ENCODE measurements around the gene RFC4.

DNA sequence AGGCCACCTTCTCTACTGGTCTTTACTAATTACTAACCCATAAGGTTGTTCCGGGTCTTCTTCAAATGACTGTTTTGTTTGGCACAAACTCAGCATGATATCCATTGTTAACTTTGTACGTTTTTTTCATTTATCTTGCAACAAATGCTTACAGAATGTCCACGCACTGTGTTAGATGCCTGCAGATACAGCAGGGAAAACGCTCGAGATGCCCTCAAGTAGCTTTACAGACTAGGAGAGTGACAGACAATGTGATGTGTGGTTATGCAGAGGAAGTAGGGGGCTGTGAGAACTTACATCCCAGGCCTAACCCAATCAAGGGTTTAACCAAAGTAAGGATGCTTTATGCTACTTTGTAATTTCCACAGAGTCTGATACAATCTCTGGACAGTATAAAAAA is 949 bp upstream of the RFC4 start:
- TF ChIP-seq CTCF (tag by site-specific recombination; IDR thresholded peaks at IDR 0.05) (no peak), PRDM10 (tag by site-specific recombination; IDR thresholded peaks at IDR 0.05) (no peak), ZNF239 (tag by site-specific recombination; IDR thresholded peaks at IDR 0.05) (no peak), PRDM1 (tag by site-specific recombination; IDR thresholded peaks at IDR 0.05) (no peak), ZNF560 (tag by site-specific recombination; IDR thresholded peaks at IDR 0.05; ENCODE audit: borderline replicate concordance) (no peak), ATF2 (tag by site-specific recombination; IDR thresholded peaks at IDR 0.05; ENCODE audit: low read depth) (no peak), ZNF624 (tag by site-specific recombination; IDR thresholded peaks at IDR 0.05) (no peak), HOXA7 (CRISPR knock-in tag; IDR thresholded peaks at IDR 0.05; ENCODE audit: borderline replicate concordance) (no peak), KLF1 (tag by site-specific recombination; IDR thresholded peaks at IDR 0.05) (no peak), REST (tag by site-specific recombination; IDR thresholded peaks at IDR 0.05) (no peak), TRIM28 (IDR thresholded peaks at IDR 0.05; ENCODE audit: borderline replicate concordance, low read length) (no peak)
- TF ChIP-seq, protein P1, sequence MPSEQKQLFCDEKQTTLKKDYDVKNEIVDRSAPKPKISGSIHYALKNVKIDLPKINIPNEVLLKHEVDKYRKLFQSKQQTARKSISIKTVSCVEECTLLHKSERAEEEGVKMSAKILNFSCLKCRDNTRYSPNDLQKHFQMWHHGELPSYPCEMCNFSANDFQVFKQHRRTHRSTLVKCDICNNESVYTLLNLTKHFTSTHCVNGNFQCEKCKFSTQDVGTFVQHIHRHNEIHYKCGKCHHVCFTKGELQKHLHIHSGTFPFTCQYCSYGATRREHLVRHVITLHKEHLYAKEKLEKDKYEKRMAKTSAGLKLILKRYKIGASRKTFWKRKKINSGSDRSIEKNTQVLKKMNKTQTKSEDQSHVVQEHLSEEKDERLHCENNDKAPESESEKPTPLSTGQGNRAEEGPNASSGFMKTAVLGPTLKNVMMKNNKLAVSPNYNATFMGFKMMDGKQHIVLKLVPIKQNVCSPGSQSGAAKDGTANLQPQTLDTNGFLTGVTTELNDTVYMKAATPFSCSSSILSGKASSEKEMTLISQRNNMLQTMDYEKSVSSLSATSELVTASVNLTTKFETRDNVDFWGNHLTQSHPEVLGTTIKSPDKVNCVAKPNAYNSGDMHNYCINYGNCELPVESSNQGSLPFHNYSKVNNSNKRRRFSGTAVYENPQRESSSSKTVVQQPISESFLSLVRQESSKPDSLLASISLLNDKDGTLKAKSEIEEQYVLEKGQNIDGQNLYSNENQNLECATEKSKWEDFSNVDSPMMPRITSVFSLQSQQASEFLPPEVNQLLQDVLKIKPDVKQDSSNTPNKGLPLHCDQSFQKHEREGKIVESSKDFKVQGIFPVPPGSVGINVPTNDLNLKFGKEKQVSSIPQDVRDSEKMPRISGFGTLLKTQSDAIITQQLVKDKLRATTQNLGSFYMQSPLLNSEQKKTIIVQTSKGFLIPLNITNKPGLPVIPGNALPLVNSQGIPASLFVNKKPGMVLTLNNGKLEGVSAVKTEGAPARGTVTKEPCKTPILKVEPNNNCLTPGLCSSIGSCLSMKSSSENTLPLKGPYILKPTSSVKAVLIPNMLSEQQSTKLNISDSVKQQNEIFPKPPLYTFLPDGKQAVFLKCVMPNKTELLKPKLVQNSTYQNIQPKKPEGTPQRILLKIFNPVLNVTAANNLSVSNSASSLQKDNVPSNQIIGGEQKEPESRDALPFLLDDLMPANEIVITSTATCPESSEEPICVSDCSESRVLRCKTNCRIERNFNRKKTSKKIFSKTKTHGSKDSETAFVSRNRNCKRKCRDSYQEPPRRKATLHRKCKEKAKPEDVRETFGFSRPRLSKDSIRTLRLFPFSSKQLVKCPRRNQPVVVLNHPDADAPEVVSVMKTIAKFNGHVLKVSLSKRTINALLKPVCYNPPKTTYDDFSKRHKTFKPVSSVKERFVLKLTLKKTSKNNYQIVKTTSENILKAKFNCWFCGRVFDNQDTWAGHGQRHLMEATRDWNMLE (tag by site-specific recombination; conservative IDR thresholded peaks at IDR 0.05; ENCODE audit: low read depth), result no peak
- TF ChIP-seq, protein P2, sequence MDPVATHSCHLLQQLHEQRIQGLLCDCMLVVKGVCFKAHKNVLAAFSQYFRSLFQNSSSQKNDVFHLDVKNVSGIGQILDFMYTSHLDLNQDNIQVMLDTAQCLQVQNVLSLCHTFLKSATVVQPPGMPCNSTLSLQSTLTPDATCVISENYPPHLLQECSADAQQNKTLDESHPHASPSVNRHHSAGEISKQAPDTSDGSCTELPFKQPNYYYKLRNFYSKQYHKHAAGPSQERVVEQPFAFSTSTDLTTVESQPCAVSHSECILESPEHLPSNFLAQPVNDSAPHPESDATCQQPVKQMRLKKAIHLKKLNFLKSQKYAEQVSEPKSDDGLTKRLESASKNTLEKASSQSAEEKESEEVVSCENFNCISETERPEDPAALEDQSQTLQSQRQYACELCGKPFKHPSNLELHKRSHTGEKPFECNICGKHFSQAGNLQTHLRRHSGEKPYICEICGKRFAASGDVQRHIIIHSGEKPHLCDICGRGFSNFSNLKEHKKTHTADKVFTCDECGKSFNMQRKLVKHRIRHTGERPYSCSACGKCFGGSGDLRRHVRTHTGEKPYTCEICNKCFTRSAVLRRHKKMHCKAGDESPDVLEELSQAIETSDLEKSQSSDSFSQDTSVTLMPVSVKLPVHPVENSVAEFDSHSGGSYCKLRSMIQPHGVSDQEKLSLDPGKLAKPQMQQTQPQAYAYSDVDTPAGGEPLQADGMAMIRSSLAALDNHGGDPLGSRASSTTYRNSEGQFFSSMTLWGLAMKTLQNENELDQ (tag by site-specific recombination; IDR thresholded peaks at IDR 0.05; ENCODE audit: low read depth), result no peak

All from HEK293 (cell line).